Tibial nerve (tissue), 4 donors: ENCODE measurements around the gene WASHC2A.
"Not testable (repeated sequence)": the region's sequence is repeated elsewhere in the genome, so short reads cannot be mapped to it uniquely, and the experiment has no call there.

Source experiments
- CTCF ChIP-seq, 5 experiments: fragments of 200-600 bp in 3 of 5; fragments of 450-650 bp in 2 of 5; sonication (generic) in 3 of 5; IDR thresholded peaks; one replicate each; pipeline ENCODE4 v1.5.1; 2016 to 2019; ENCODE audit warnings: antibody characterized with exemption in 5 of 5, mild to moderate bottlenecking in 3 of 5, moderate library complexity in 2 of 5
- EP300 ChIP-seq, 2 donors: sonication (generic); formaldehyde crosslinking; IDR thresholded peaks; one replicate each; pipeline ENCODE4 v1.6.1; 2017; ENCODE audit warnings: antibody characterized with exemption in 2 of 2, mild to moderate bottlenecking in 1 of 2
- POLR2A ChIP-seq, 2 donors: fragments of 450-650 bp; IDR thresholded peaks; one replicate each; pipeline ENCODE4 v1.6.1; 2017; ENCODE audit warnings: antibody characterized with exemption in 2 of 2, mild to moderate bottlenecking in 2 of 2, moderate library complexity in 2 of 2

GRCh38 chr10:50102267-50102666, 34.5 kb downstream of the WASHC2A start:
- TF ChIP-seq EP300, CTCF, POLR2A (IDR thresholded peaks at IDR 0.05): not testable (repeated sequence)
